Heart left ventricle (tissue), 16 donors: ENCODE measurements around the gene LMNTD2. TPM values are rescaled to one million over a fixed set of nuclear protein-coding genes. Genes with fewer than 3 reads are reported as not detected.

Experiments used
- ATAC-seq, 4 donors: fragments of 200-7000 bp; cut with Tn5 transposase; one replicate each; pipeline ENCODE4 v1.9.1; 2020 to 2022; ENCODE audit warnings: moderate library complexity in 4 of 4, mild to moderate bottlenecking in 3 of 4, moderate number of reproducible peaks in 1 of 4
- DNase-seq, 5 donors: peaks; one replicate each; pipeline ENCODE4 v3.0.0-alpha.2; 2020
- H3K27ac ChIP-seq, 12 donors: fragments of 200-600 bp; sonication (generic) in 4 of 12; one replicate each; pipeline versions ENCODE4 v1.5.0 to v1.8.0; 2016 to 2022; ENCODE audit warnings: mild to moderate bottlenecking in 2 of 12
- H3K27me3 ChIP-seq, 9 donors: fragments of 200-600 bp; sonication (generic) in 2 of 9; one replicate each; pipeline versions ENCODE4 v1.5.1 to v1.8.0; 2016 to 2022; ENCODE audit warnings: mild to moderate bottlenecking in 3 of 9
- H3K36me3 ChIP-seq, 9 donors: fragments of 200-600 bp; sonication (generic) in 2 of 9; one replicate each; pipeline versions ENCODE4 v1.5.0 to v1.8.0; 2018 to 2022; ENCODE audit warnings: mild to moderate bottlenecking in 2 of 9
- H3K4me1 ChIP-seq, 12 donors: fragments of 200-600 bp; sonication (generic) in 4 of 12; one replicate each; pipeline versions ENCODE4 v1.5.0 to v1.8.0; 2016 to 2022; ENCODE audit warnings: mild to moderate bottlenecking in 3 of 12
- H3K4me3 ChIP-seq, 12 donors: fragments of 200-600 bp; sonication (generic) in 4 of 12; one replicate each; pipeline versions ENCODE4 v1.5.0 to v1.8.0; 2017 to 2022; ENCODE audit warnings: mild to moderate bottlenecking in 9 of 12, moderate library complexity in 4 of 12
- H3K9me3 ChIP-seq, 12 donors: fragments of 200-600 bp; sonication (generic) in 4 of 12; one replicate each; pipeline versions ENCODE4 v1.5.0 to v1.8.0; 2016 to 2022; ENCODE audit warnings: mild to moderate bottlenecking in 1 of 12
- POLR2A ChIP-seq, 2 donors: fragments of 450-650 bp; IDR thresholded peaks; one replicate each; pipeline ENCODE4 v1.6.1; 2017; ENCODE audit warnings: antibody characterized with exemption in 2 of 2, mild to moderate bottlenecking in 2 of 2, moderate library complexity in 2 of 2
- WGBS, 4 donors: extraction: QIAGEN DNeasy Blood & Tissue Kit in 2 of 4; methylation state at CpG; one replicate each; pipeline versions ENCODE4 v1.1.5 to v1.1.7; 2013 to 2018; 5-methylcytosine and 5-hydroxymethylcytosine counted together
- intact Hi-C, 10 donors: fragments of 100-400 bp; cut with DNase I; formaldehyde crosslinking; loops; one replicate each; pipeline versions ENCODE4 v1.11.1 to v1.14.2; 2022
- polyA plus RNA-seq, 2 donors: library from polyadenylated mRNA; stranded (reverse); fragments of 200-250 nt; gene quantifications; one replicate each; pipeline ENCODE4 v1.2.3, GENCODE V29; 2013
- total RNA-seq, 9 donors: library from RNA; depleted of rRNA in 2 of 9; stranded (reverse); fragments of >200 nt in 2 of 9; fragmentation: NEBNext Ultra II Directional in 3 of 9; extraction: Animal tissue kit (Norgen Biotek cat#: 25700) in 3 of 9; gene quantifications; one replicate each; pipeline versions ENCODE4 v1.1.0 to v1.2.4, GENCODE V29; 2016 to 2023
- TF ChIP-seq, protein P1 (sequence below), 12 donors: fragments of 200-600 bp; sonication (generic) in 4 of 12; IDR thresholded peaks; one replicate each; pipeline versions ENCODE4 v1.5.0 to v1.8.0; 2018 to 2022; ENCODE audit warnings: antibody characterized with exemption in 12 of 12, mild to moderate bottlenecking in 5 of 12
- donor health status: ischemic (EF 13 %, LVEDD 7.1; RV severe dilation, severe dysfunction).
- donor health status: healthy with polysubstance abuse.
- donor health status: DM: no; HTN: yes; CAD: no.
- donor health status: DM: no; HTN: no; CAD: no.
- donor health status: ischemic (EF 25% LVEDD 6.9; RV normal size, moderate dysfunction).
- donor health status: ischemic (EF 25% LVEDD 5.7; RV mildly dilated, moderate dysfunction).
- donor health status: healthy.
- donor health status: DM: yes; HTN: yes; CAD: no.
- donor health status: ischemic (EF 35%, LVEDD 5.7; RV mildly dilated, moderate dysfunction).
- donor health status: nonischemic (EF 11% LVEDD 7.7; RV severe dilation, severe dysfunction).
- donor health status: DM: yes; HTN: yes; CAD: no.
- donor health status: PGD.
- donor health status: ischemic (EF 29% LVEDD 5.4; RV normal size, mild dysfunction).
- donor health status: nonischemic (EF 23%, LVEDD 6.1; RV moderate dilation, normal function).

LMNTD2 gene
- total and polyA plus RNA-seq, 11 donors = 0.10 to 1.6 (median 0.36) TPM; not detected in 2

DNA sequence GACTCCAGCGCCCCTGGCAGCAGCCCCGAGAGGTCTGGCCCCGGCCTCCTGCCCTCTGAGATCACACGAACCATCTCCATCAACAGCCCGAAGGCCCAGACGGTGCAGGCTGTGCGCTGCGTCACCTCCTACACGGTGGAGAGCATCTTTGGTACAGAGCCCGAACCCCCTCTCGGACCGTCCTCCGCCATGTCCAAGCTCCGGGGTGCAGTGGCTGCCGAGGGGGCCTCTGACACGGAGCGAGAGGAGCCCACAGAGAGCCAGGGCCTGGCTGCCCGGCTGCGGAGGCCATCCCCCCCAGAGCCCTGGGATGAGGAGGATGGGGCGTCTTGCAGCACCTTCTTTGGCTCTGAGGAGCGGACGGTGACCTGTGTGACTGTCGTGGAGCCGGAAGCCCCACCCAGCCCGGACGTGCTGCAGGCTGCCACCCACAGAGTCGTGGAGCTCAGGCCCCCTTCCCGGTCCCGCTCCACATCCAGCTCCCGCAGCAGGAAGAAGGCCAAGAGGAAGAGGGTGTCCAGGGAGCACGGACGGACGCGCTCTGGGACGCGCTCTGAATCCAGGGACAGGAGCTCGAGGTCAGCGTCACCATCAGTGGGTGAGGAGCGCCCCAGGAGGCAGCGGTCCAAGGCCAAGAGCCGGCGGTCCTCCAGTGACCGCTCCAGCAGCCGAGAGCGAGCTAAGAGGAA lies 47.6 kb upstream of the LMNTD2 start:
- ATAC-seq (peak in 1 of 4 donors; percentile 2), DNase-seq (peak in 1 of 5 donors; percentile 69)
- intact Hi-C loops = no loop called here
- no peaks in the 10 kb centered on the region for H3K27me3 ChIP-seq
- H3K9me3 ChIP-seq = no peaks in the 10 kb centered on the region
- H3K36me3 ChIP-seq = peaks cover 6 to 99% (median 99%) of the 10 kb centered on the region in 9 donors
- peaks cover 0 to 28% (median 4%) of the 10 kb centered on the region in 12 donors for H3K4me1 ChIP-seq
- TF ChIP-seq, protein P1, sequence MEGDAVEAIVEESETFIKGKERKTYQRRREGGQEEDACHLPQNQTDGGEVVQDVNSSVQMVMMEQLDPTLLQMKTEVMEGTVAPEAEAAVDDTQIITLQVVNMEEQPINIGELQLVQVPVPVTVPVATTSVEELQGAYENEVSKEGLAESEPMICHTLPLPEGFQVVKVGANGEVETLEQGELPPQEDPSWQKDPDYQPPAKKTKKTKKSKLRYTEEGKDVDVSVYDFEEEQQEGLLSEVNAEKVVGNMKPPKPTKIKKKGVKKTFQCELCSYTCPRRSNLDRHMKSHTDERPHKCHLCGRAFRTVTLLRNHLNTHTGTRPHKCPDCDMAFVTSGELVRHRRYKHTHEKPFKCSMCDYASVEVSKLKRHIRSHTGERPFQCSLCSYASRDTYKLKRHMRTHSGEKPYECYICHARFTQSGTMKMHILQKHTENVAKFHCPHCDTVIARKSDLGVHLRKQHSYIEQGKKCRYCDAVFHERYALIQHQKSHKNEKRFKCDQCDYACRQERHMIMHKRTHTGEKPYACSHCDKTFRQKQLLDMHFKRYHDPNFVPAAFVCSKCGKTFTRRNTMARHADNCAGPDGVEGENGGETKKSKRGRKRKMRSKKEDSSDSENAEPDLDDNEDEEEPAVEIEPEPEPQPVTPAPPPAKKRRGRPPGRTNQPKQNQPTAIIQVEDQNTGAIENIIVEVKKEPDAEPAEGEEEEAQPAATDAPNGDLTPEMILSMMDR (IDR thresholded peaks at IDR 0.05) = no peak
- TF ChIP-seq POLR2A (IDR thresholded peaks at IDR 0.05) = no peak
- WGBS, 4 donors = 70 to 81% (median 78%) methylated on average over 34 to 45 of the region's 45 CpGs
- peak overlapping the region in 7 of 12 donors; percentile 3 to 38 (median 20) for H3K27ac ChIP-seq
- H3K4me3 ChIP-seq = no peak overlapping the region

DNA sequence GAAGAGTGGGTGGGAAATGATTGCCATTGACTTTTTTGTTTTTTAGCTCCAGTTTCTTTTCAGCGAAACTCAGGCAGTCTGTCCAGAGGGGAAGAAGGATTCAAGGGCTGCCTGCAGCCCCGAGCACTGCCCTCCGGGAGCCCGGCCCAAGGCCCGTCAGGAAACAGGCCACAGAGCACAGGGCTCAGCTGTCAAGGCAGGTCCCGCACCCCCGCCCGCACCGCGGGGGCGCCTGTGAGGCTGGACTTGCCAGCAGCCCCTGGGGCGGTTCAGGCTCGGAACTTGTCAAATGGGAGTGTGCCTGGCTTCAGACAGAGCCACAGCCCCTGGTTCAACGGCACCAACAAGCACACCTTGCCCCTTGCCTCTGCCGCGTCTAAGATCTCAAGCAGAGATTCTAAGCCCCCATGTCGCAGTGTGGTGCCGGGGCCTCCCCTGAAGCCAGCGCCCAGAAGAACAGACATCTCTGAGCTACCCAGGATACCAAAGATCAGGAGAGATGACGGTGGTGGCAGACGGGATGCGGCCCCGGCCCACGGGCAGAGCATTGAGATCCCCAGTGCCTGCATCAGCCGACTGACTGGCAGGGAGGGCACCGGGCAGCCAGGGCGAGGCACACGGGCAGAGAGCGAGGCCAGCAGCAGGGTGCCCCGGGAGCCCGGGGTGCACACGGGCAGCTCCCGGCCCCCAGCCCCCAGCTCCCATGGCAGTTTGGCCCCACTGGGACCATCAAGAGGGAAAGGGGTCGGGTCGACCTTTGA lies 46.7 kb upstream of the LMNTD2 start:
- DNase-seq = no peak
- intact Hi-C loops = no loop called here
- H3K27ac ChIP-seq = peak overlapping the region in 1 of 12 donors; percentile 52

DNA sequence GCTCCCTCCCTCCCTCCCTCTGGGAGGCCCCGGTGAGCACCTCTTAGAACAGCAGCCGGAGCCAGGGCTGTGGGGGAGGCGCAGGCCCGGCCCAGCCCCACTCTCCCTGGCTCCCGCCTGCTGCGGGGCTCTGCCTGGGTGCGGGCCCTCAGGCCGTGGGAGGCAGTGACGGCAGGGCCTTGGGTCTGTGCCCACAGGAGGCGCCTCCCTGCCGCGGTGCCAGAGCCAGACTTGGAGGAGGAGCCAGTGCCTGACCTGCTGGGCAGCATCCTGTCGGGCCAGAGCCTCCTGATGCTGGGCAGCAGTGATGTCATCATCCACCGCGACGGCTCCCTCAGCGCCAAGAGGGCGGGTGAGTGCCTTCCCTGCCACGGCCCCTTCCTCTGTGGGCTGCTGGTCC lies 45.7 kb upstream of the LMNTD2 start:
- TF ChIP-seq POLR2A (IDR thresholded peaks at IDR 0.05) = no peak
- TF ChIP-seq, protein P1 (IDR thresholded peaks at IDR 0.05) = no peak
- peak; percentile 71 to 89 (median 81) for DNase-seq

More for the DNA sequence above, 46.7 kb upstream of the LMNTD2 start:
- peaks cover 0 to 21% (median 4%) of the 10 kb centered on the region in 12 donors for H3K4me1 ChIP-seq
- WGBS, 4 donors = 91 to 94% (median 93%) methylated on average over 5 to 35 of the region's 35 CpGs
- no peak for ATAC-seq
- H3K4me3 ChIP-seq = no peak overlapping the region
- H3K36me3 ChIP-seq = peaks cover 6 to 99% (median 98%) of the 10 kb centered on the region in 9 donors
- no peaks in the 10 kb centered on the region for H3K27me3 ChIP-seq
- no peak for TF ChIP-seq POLR2A (IDR thresholded peaks at IDR 0.05)
- TF ChIP-seq, protein P1 (IDR thresholded peaks at IDR 0.05) = no peak
- H3K9me3 ChIP-seq = no peaks in the 10 kb centered on the region

More for the DNA sequence above, 45.7 kb upstream of the LMNTD2 start:
- peaks cover 0 to 21% (median 4%) of the 10 kb centered on the region in 12 donors for H3K4me1 ChIP-seq
- intact Hi-C loops = no loop called here
- 51 to 64% (median 53%) methylated on average over 7 to 19 of the region's 19 CpGs for WGBS, 4 donors
- peaks cover 4 to 99% (median 98%) of the 10 kb centered on the region in 9 donors for H3K36me3 ChIP-seq
- peak; percentile 90 to 95 (median 92) for ATAC-seq
- H3K4me3 ChIP-seq = no peak overlapping the region
- H3K9me3 ChIP-seq = no peaks in the 10 kb centered on the region
- H3K27me3 ChIP-seq = no peaks in the 10 kb centered on the region
- peak overlapping the region in 9 of 12 donors; percentile 39 to 65 (median 52) for H3K27ac ChIP-seq
